Uterus (tissue), 2 donors: ENCODE measurements around the gene CENPU.

Source experiments
- CTCF ChIP-seq, 4 experiments: fragments of 200-600 bp in 2 of 4; fragments of 450-650 bp in 2 of 4; sonication (generic) in 2 of 4; IDR thresholded peaks; one replicate each; pipeline ENCODE4 v1.5.1; 2016 to 2019; ENCODE audit warnings: antibody characterized with exemption in 4 of 4, mild to moderate bottlenecking in 2 of 4, moderate library complexity in 1 of 4
- POLR2A ChIP-seq, 2 donors: fragments of 450-650 bp; IDR thresholded peaks; one replicate each; pipeline ENCODE4 v1.6.1; 2016; ENCODE audit warnings: antibody characterized with exemption in 2 of 2, mild to moderate bottlenecking in 1 of 2, moderate library complexity in 1 of 2

- TF ChIP-seq CTCF (IDR thresholded peaks at IDR 0.05), result no peak
- TF ChIP-seq POLR2A (IDR thresholded peaks at IDR 0.05), result no peak
These were observed 7.1 kb upstream of the CENPU start for GRCh38 chr4:184740980-184741391.
